Parathyroid adenoma (tissue), 2 donors: ENCODE results near the gene CIRBP.

Source experiments
- H2AFZ ChIP-seq: fragments of 300-600 bp; sonication (generic); one replicate; pipeline ENCODE4 v1.7.0; 2017; ENCODE audit warnings: antibody characterized with exemption, mild to moderate bottlenecking
- H3K27ac ChIP-seq: fragments of 300-600 bp; sonication (generic); one replicate; pipeline ENCODE4 v1.7.0; 2017
- H3K27me3 ChIP-seq: fragments of 300-600 bp; sonication (generic); one replicate; pipeline ENCODE4 v1.7.0; 2017; ENCODE audit warnings: low read length; ENCODE audit not compliant: control insufficient read depth, insufficient read depth
- H3K36me3 ChIP-seq: fragments of 300-600 bp; sonication (generic); one replicate; pipeline ENCODE4 v1.7.0; 2017; ENCODE audit warnings: low read length; ENCODE audit not compliant: control insufficient read depth, insufficient read depth
- H3K4me1 ChIP-seq: fragments of 300-600 bp; sonication (generic); one replicate; pipeline ENCODE4 v1.7.0; 2017; ENCODE audit warnings: control low read depth
- H3K4me2 ChIP-seq: fragments of 300-600 bp; sonication (generic); one replicate; pipeline ENCODE4 v1.7.0; 2017; ENCODE audit warnings: low read length
- H3K4me3 ChIP-seq: fragments of 300-600 bp; sonication (generic); one replicate; pipeline ENCODE4 v1.7.0; 2017; ENCODE audit warnings: low read depth, low read length
- H3K79me2 ChIP-seq: fragments of 300-600 bp; sonication (generic); one replicate; pipeline ENCODE4 v1.7.0; 2017; ENCODE audit warnings: control low read depth
- H3K9ac ChIP-seq: fragments of 300-600 bp; sonication (generic); one replicate; pipeline ENCODE4 v1.7.0; 2017; ENCODE audit warnings: mild to moderate bottlenecking
- H3K9me3 ChIP-seq: fragments of 300-600 bp; sonication (generic); one replicate; pipeline ENCODE4 v1.7.0; 2017; ENCODE audit warnings: low read length; ENCODE audit not compliant: control insufficient read depth
- TF ChIP-seq, protein P1 (sequence below): fragments of 300-600 bp; sonication (generic); IDR thresholded peaks from one replicate; pipeline ENCODE4 v1.7.0; 2017; ENCODE audit warnings: antibody characterized with exemption, mild to moderate bottlenecking
- donor health status: primary hyperparathyroidism.

Gene CIRBP

DNA sequence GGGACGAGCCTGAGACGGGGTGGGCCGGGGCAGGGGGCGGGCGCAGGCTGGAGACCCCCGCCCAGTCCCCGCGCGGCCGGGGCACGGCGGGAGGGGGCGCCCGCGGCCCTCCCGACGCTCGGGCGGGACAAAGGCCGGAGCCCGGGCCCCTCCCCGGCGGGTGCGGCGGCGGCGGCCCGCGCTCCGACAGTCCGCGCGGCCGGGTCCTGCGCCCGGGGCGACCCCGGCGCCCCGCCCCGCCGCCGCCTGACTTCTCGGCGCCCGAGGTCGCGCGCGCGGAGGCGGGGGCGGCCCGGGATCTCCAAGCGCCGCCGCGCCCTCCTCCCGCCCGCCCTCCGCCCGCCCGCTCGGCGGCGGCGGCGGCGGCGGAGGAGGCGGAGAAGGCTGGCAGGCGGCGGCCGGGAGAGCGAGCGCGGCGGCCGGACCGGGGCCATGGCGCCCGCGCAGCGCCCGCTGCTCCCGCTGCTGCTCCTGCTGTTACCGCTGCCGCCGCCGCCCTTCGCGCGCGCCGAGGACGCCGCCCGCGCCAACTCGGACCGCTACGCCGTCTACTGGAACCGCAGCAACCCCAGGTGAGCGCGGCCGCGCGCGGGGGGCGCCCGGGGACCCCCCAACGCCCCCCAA is 16.7 kb downstream of the CIRBP start, which contains the start of gene EFNA2:
TSS of gene EFNA2 (plus strand) at position 137 of the 624 bp plus-strand sequence. CDS start at position 433, 296 bp downstream.
- H3K4me3 ChIP-seq = no peak within 1 kb of the TSS

DNA sequence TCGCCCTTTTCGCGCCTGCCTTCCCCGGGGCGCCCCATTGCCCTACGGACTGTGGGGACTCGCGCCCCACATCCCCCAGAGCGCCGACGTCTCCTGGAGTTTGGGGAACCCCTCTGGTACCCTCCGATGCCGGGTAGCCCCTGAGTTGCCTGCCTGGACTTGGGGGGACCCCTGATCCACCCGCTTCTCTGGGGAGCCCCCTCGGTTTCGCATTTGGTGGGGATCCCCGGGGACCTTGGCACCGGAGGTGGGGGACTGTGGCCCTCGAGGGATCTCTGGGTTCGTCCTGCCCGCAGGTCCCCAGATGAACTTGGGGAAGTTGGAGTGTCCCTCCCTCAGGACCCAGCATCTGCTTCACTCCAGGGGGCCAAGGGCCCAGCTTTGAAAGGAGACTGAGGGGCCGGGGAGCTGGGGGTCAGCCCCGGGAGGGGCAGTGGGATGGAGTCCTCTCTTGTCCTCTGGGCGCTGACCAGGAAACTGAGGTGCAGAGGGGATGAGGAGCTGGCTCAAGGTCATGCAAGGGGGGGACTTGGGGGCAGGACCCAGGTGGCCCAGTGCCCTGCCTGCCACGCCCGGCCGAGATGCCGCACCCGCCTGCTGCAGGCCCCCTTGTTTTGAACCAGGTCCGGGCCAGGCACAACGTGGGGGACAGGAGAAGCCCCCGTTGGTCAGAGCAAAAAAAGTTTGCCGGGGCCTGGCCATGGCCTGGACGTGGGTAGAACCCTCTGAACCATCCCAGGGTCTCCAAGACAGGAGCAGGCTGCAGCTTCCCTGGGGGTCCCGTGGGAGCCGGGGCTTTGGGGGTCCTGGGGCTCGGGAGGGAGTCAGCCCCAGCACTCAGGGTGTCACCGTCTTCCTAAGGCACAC is 17.6 kb downstream of the CIRBP start:
- Histone ChIP-seq H3K4me3 (no peak overlapping the region), H3K36me3 (no peaks in the 10 kb centered on the region), H3K27me3 (no peaks in the 10 kb centered on the region), H3K9ac (no peak overlapping the region), H3K9me3 (no peaks in the 10 kb centered on the region), H3K79me2 (no peaks in the 10 kb centered on the region), H3K4me1 (peaks cover 3% of the 10 kb centered on the region), H3K4me2 (peak overlapping the region; percentile 44), H2AFZ (no peak overlapping the region), H3K27ac (no peak overlapping the region)
- TF ChIP-seq, protein P1, sequence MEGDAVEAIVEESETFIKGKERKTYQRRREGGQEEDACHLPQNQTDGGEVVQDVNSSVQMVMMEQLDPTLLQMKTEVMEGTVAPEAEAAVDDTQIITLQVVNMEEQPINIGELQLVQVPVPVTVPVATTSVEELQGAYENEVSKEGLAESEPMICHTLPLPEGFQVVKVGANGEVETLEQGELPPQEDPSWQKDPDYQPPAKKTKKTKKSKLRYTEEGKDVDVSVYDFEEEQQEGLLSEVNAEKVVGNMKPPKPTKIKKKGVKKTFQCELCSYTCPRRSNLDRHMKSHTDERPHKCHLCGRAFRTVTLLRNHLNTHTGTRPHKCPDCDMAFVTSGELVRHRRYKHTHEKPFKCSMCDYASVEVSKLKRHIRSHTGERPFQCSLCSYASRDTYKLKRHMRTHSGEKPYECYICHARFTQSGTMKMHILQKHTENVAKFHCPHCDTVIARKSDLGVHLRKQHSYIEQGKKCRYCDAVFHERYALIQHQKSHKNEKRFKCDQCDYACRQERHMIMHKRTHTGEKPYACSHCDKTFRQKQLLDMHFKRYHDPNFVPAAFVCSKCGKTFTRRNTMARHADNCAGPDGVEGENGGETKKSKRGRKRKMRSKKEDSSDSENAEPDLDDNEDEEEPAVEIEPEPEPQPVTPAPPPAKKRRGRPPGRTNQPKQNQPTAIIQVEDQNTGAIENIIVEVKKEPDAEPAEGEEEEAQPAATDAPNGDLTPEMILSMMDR = no peak

More for the DNA sequence above, 16.7 kb downstream of the CIRBP start, which contains the start of gene EFNA2:
- peaks cover 3% of the 10 kb centered on the region for H3K4me1 ChIP-seq
- H2AFZ ChIP-seq = no peak within 1 kb of the TSS
- TF ChIP-seq, protein P1 = no peak
- no peak within 1 kb of the TSS for H3K4me2 ChIP-seq
- H3K27me3 ChIP-seq = no peaks in the 10 kb centered on the region
- H3K27ac ChIP-seq = no peak within 1 kb of the TSS
- no peaks in the 10 kb centered on the region for H3K36me3 ChIP-seq
- no peaks in the 10 kb centered on the region for H3K79me2 ChIP-seq
- H3K9ac ChIP-seq = no peak within 1 kb of the TSS
- no peaks in the 10 kb centered on the region for H3K9me3 ChIP-seq

DNA sequence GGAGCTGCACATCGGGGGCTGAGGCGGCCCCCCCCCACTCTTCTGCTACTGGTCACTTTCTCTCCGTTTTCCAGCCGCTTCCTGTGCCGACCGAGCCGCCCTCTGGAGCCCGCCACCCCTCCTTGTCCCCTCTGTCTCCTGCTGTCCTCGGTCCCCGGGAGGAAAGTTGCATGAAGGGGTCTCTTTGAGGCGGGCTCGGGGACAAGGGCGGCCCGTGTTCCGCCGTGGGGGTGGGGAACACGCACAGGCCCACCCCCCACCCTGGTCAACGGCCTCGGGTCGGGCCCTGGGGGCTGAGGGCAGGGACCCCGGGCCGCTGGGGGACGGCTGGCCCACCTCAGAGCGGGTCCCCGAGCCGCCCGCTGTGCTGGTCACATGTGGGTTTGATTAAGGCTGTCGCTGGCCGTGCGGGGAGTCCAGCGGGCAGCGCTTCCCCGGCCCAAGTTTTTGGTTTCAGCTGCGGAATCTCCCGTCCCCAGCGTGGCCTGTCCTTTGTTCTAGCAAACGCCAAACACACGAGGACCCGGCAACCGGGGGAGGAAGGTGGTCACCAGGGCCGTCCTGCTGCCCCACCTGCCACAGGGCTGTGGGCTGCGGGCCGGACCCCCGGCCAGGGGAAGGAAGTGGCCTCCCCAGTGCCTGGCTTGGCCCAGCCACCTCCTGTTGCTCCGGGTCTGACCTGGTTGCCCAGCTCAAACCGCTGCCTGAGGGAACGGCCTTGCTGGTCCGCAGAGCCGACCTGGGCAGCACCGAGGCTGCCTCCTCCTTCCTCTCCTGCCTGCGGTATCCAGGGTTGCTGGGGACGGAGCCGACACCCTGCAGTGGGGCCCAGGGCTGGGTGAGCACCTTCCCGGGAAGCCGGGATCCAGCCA is 18.5 kb downstream of the CIRBP start:
- TF ChIP-seq, protein P1 = no peak
- H3K4me1 ChIP-seq = peaks cover 3% of the 10 kb centered on the region

DNA sequence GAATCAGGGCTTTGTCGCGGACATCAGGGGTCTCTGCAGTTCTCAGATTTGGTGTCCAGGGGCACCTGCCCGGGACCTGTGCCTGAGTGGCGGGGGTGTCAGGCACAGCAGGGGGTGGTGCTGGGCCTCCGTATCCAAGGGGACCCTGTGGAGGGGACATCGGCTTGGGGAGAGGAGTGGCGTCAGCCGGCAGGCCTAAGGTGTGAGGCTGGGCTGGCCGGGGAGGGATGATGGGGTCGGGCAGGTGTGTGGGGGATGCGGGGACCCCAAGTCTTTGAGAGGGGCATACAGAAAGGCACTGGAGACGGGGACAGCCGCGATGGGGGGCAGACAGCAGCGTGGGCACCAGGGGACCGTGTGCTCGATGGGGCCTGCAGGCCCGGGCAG is 19.1 kb downstream of the CIRBP start:
- Histone ChIP-seq H3K9me3 (no peaks in the 10 kb centered on the region), H3K79me2 (no peaks in the 10 kb centered on the region), H3K27me3 (no peaks in the 10 kb centered on the region), H3K4me1 (peaks cover 3% of the 10 kb centered on the region), H2AFZ (no peak overlapping the region), H3K9ac (no peak overlapping the region), H3K4me3 (no peak overlapping the region), H3K4me2 (peak overlapping the region; percentile 44), H3K27ac (no peak overlapping the region), H3K36me3 (no peaks in the 10 kb centered on the region)
- TF ChIP-seq, protein P1 = no peak

More for the DNA sequence above, 18.5 kb downstream of the CIRBP start:
- Histone ChIP-seq H3K4me2 (peak overlapping the region; percentile 44), H3K27ac (no peak overlapping the region), H3K9ac (no peak overlapping the region), H2AFZ (no peak overlapping the region), H3K36me3 (no peaks in the 10 kb centered on the region), H3K79me2 (no peaks in the 10 kb centered on the region), H3K27me3 (no peaks in the 10 kb centered on the region), H3K9me3 (no peaks in the 10 kb centered on the region), H3K4me3 (no peak overlapping the region)
